GM21529 (cell line): ENCODE data around the gene NID1.
"Not testable (repeated sequence)": the region's sequence is repeated elsewhere in the genome, so short reads cannot be mapped to it uniquely, and the experiment has no call there.

Experiments used
- ATAC-seq: cut with Tn5 transposase; IDR thresholded peaks from one replicate; pipeline ENCODE4 v1.9.1; 2021; ENCODE audit not compliant: unreplicated experiment

NID1 gene

DNA sequence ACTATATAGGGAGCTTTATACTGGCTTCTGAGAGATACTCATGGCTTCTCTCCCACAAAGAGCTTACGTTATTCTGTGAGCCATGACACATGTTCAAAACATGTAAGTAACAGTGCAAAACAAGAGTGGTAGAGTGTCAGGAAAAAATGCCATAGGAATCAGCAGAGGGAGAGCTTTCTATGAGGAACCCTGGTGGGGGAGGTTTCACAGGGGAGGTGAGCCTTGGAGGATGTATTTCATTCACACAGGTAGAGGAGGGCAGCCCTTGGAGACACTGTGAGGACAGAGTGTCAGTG lies 125.5 kb downstream of the NID1 start:
- ATAC-seq = no peak

DNA sequence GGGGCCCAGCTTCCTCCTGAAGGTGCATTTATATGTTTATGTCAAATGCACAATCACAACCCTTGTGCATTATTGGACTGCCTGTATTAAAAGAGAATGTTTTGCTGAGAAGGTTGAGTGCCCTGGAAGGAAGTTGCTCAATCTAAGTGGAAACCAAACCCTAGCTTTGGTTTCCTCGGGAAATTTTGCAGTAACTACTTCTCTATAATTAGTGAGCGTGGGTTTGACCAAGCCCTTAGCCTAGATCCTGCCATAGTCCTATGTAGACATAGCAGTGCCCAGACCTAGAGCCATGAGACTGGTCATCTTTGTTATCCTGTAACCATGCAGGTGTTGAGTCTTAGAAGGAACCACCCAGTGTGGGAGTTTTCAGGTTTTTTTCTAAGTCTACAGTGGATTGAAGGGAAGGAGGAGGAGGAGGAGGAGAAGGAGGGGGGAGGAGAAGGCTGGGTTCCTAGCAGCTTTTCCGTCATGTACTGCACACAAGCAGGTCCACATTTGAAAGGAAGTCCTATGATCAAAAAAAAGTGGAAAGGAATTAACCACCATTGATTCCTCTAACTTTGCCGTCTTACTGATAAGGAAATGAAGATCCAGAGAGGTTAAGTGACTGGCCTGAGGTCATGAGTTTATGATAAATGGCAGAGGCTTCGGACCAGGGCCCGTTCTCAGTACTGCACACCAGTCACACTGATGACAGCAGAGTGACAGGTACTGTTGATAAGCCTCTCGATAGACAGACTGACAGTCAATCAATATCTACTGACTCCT lies 126.0 kb downstream of the NID1 start:
- ATAC-seq = peak; percentile 61

DNA sequence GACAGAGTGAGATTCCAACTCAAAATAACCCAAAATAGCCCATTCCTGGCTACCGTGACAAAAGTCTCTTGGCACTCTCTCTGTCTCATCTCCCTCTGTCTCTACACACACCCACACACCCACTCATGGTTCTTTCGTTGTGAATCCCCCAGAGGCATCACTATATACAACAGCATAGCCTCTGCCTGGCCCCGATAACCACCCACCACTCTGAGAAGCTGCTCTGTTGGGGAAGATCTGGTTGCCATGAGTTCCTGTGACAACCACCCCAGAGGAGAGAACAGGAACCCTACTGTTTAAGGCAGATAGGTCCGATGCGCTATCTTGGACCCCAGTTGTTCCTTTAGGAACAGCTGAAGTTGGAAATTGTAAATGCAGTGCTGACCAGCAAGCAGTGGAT lies 127.8 kb downstream of the NID1 start:
- ATAC-seq = no peak

DNA sequence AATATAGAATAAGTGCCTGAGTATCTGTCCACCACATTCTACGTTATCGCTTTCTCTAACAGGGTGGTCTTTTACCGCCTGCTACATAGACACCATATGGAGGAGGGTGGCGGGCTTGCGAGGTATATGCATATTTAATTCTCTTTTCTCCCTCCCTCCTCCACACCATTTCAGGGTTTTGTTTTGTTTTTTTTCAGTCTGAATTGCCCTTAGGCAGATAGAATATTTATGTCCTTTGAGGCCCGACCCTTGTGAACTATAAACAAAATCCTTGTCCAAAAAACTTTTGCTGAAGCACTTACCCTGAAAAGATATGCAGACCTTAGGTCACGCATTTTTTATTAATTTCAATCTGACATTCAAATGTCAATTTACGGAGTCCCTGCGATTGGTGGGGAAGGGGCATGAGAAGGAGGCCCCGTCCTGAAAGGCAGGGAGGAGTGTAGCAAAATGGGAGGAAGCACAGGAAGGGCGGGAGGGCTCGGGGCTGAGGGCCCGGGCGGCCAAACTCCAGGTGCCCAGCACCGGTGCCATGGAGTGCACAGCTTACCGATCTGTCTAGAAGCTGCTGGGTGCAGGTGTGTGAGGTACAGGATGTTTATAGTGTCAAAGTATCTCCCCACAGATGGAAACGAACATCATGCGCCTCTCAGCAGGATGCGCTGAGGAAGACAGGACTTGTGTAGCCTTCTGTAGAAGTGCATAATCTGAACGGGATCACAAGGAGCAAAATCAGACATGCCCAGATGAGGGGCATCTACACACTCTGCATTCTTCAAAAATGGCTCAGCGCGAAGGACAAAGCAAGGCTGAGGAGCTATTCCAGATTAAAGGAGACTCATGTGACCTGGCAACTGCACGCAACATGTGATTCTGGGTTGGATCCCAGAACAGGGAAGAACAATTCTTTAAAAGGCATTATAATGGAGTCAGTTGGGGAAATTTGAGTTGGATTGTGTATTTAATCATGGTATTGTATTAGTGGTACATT lies 129.4 kb downstream of the NID1 start:
- no peak for ATAC-seq

DNA sequence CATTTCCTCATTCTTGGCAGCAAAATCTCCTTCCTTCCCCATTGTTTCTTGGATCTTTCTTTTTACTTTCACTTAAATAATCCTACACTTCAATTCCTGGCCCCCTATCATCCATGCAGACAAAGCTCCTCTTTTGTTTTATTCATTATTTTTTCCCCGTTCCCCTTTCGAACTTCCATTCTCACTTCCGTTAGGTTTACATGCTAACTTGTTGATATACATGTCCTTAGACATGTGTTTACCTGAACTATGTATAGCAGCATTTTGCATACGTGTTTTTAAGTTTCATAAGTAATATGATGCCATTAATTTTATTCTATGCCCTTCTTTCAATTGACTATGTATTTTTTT lies 131.1 kb downstream of the NID1 start:
- no peak for ATAC-seq

DNA sequence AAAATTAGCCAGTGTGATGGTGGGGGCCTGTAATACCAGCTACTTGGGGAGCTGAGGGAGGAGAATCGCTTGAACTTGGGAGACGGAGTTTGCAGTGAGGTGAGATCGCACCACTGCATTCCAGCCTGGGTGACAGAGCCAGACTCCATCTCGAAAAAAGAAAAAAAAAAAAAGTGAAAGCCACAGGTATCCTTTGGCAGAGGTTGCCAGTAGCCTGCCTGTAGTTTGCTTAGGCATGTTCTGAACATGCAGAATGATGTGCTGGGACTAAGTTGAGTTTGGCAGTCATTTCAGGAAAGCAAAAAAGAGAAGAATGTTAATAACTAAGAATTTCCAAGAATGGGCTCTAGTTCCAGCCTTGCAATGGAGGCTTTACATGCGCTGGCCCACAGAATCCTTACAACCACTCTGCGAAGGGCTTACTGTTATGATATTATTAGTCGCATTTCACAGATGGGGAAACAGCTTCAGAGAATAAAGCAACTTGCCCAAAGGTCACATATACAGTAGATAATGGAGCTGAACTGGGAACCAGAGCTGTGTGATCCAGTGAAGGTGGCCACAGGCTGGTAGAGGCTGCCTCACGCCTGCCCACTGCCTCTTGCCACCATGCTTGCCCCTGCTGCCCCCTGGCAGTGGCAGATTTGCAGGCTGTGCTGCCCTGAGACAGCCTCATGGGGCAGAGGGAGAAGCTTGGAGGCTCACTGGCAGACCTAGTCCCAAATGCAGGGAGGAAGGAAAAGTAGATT lies 131.7 kb downstream of the NID1 start:
- ATAC-seq = no peak

DNA sequence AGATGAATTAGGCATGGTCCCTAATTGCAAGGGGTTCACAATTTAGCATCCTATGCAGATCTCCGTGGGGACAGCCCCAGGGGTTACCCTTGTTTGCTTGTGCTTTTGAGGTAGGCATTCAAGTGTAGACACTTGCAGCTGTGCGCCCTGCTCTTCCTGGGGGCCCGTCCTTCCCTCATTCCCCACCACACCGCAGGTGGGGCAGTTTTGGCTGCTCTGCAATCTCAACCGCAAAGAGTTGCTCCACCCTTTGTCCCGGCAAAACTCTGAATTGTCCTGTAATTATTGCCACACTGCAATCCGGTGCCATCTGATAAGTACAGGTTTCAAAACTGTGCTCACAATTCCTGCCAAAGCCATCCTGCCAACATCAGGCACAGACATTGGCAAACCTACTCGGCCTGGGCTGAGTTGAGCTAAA lies 132.8 kb downstream of the NID1 start:
- ATAC-seq = peak; percentile 63

DNA sequence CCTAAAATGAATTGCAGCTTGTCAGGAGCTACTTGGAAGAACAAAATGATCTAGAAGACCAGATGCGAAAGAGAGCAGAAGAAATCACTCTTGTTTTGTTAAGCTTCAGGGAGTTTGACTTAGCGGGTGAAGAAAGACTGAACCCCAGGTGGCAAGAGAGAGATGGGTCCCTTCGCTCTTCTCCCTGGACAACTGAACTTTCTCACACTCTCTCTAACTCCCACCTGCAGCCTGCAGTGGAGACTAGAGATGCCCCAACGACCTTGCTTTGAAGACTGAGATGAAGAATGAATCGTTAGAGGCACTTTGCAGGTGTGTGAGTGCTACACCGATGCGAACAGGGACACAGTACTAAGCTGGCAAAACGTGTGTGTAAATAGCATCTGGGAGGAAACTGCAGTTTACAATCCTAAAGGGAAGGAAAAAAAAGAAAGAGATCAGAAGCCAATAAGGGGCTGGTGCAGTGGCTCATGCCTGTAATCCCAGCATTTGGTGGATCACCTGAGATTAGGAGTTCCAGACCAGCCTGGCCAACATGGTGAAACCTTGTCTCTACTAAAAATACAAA lies 133.6 kb downstream of the NID1 start:
- no peak for ATAC-seq

DNA sequence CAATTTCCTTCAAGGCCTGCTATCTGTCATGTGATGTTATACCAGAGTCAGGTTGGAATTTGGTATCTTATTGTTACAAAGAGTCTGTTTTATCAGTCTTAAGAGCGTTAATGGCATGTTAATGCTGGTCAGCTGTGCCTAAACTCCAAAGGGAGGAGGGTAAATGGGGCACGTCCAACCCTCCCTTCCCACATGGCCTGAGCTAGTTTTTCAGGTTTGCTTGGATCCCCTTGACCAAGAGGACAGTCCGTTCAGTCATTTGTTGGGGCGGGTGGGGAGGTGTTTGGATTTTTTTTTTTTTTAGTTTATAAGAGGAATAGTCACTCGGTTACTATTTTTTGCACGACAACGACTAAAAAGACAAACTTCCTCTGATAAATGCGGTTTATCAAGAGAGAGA lies 134.3 kb downstream of the NID1 start:
- no peak for ATAC-seq

DNA sequence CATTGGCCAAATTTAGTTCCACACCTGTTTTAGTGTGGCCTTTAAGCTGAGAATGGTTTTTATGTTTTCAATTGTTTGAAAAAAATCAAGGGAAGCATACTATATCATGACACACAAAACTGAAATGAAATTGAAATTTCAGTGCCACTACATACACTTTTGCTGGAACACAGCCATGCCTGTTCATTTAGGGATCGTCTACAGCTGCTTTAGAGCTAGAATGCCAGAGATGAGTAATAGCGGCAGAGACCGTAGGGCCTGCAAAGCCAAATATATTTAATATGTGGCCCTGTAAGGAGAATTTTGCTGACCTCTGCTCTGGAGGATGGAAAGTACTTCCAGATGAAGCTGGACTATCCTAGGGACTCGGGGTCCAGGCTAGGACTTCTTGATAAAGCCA lies 135.7 kb downstream of the NID1 start:
- no peak for ATAC-seq

DNA sequence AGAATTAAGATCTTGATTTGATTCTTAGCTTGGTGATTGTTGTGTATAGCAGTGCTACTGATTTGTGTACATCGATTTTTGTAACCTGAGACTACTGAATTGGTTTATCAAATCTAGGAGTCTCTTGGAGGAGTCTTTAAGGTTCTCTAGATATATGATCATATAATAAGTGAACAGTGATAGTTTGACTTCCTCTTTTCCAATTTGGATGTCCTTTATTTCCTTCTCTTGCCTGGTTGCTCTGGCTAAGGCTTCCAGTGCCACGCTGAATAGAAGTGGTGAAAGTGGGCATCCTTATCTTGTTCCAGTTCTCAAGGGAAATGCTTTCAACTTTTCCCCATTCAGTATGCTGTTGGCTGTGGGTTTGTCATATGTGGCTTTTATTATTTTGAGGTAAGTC lies 136.7 kb downstream of the NID1 start:
- no peak for ATAC-seq

DNA sequence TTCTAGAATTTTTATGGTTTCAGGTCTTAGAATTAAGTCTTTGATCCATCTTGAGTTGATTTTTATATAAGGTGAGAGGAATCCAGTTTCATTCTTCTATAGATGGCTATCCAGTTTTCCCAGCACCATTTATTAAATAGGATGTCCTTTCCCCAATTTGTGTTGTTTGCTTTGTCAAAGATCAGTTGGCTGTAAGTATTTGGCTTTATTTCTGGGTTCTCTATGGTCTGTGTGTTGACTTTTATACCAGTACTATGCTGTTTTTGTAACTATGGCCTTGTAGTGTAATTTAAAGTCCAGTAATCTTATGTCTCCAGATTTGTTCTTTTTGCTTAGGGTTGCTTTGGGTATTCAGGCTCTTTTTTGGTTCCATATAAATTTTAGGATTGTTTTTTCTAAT lies 137.3 kb downstream of the NID1 start:
- not testable (repeated sequence) for ATAC-seq
